GM19395 (cell line): Measurements from ENCODE around the gene ATP13A2.

Experiments used
- ATAC-seq: cut with Tn5 transposase; IDR thresholded peaks from one replicate; pipeline ENCODE4 v1.9.1; 2021; ENCODE audit warnings: mild to moderate bottlenecking, moderate library complexity; ENCODE audit not compliant: unreplicated experiment

ATP13A2 gene

GRCh38 chr1:17011439-17012307 is at the start of gene ATP13A2:
Gene ATP13A2, minus strand, starts transcription at chr1:17011928. Its CDS starts 190 bp downstream, at chr1:17011738.
- ATAC-seq, result peak; percentile 87

- no peak for ATAC-seq
Measured at GRCh38 chr1:17061486-17061885, 49.8 kb upstream of the ATP13A2 start.

- ATAC-seq, result no peak
Measured at GRCh38 chr1:17060306-17060749, 48.6 kb upstream of the ATP13A2 start.

- ATAC-seq, result no peak
Measured at GRCh38 chr1:17059391-17060305, 47.9 kb upstream of the ATP13A2 start.

- ATAC-seq, result no peak
Measured at GRCh38 chr1:17056551-17056950, 44.8 kb upstream of the ATP13A2 start.

- ATAC-seq, result no peak
Measured at GRCh38 chr1:17055801-17056200, 44.1 kb upstream of the ATP13A2 start.

GRCh38 chr1:17053685-17054410 is 42.1 kb upstream of the ATP13A2 start, which contains the start of gene SDHB:
Gene SDHB, minus strand, starts transcription at chr1:17054032. Its CDS starts 13 bp downstream, at chr1:17054019.
- peak; percentile 95 for ATAC-seq

- ATAC-seq, result no peak
Measured at GRCh38 chr1:17053086-17053684, 41.5 kb upstream of the ATP13A2 start.

GRCh38 chr1:17052641-17053040 is 40.9 kb upstream of the ATP13A2 start:
- ATAC-seq, result no peak

- no peak for ATAC-seq
Measured at GRCh38 chr1:17052038-17052437, 40.3 kb upstream of the ATP13A2 start.

GRCh38 chr1:17047924-17048323 is 36.2 kb upstream of the ATP13A2 start:
- no peak for ATAC-seq

- ATAC-seq, result no peak
Measured at GRCh38 chr1:17046334-17046657, 34.6 kb upstream of the ATP13A2 start.

- no peak for ATAC-seq
Measured at GRCh38 chr1:17045634-17046333, 34.1 kb upstream of the ATP13A2 start.

GRCh38 chr1:17045150-17045549 is 33.4 kb upstream of the ATP13A2 start:
- ATAC-seq, result no peak

- no peak for ATAC-seq
Measured at GRCh38 chr1:17043676-17044075, 31.9 kb upstream of the ATP13A2 start.

GRCh38 chr1:17040135-17040534 is 28.4 kb upstream of the ATP13A2 start:
- no peak for ATAC-seq

GRCh38 chr1:17039522-17039921 is 27.8 kb upstream of the ATP13A2 start:
- no peak for ATAC-seq

- no peak for ATAC-seq
Measured at GRCh38 chr1:17033481-17033880, 21.8 kb upstream of the ATP13A2 start.

- ATAC-seq, result no peak
Measured at GRCh38 chr1:17032741-17033140, 21.0 kb upstream of the ATP13A2 start.

GRCh38 chr1:17031436-17031835 is 19.7 kb upstream of the ATP13A2 start:
- no peak for ATAC-seq
